ENCODE data around the gene ARL16. TPM values are rescaled to one million over a fixed set of nuclear protein-coding genes. Genes with fewer than 3 reads are reported as not detected.

Gene ARL16
- total RNA-seq, 4 donors from 2014 or later = 33.5 to 45.4 (median 43.4) TPM

GRCh38 chr17:81708739-81709185 is 25.2 kb upstream of the ARL16 start:
- Histone ChIP-seq H3K36me3 (peaks cover 0 to 35% (median 0%) of the 10 kb centered on the region in 3 donors), H3K4me3 (no peak overlapping the region), H3K4me1 (peaks cover 7 to 44% (median 18%) of the 10 kb centered on the region in 4 donors), H3K27ac (no peak overlapping the region), H3K27me3 (no peaks in the 10 kb centered on the region), H3K9me3 (no peaks in the 10 kb centered on the region)
- no peak for TF ChIP-seq POLR2A (IDR thresholded peaks at IDR 0.05)
- TF ChIP-seq CTCF (IDR thresholded peaks at IDR 0.05) = no peak
- DNase-seq = no peak

DNA sequence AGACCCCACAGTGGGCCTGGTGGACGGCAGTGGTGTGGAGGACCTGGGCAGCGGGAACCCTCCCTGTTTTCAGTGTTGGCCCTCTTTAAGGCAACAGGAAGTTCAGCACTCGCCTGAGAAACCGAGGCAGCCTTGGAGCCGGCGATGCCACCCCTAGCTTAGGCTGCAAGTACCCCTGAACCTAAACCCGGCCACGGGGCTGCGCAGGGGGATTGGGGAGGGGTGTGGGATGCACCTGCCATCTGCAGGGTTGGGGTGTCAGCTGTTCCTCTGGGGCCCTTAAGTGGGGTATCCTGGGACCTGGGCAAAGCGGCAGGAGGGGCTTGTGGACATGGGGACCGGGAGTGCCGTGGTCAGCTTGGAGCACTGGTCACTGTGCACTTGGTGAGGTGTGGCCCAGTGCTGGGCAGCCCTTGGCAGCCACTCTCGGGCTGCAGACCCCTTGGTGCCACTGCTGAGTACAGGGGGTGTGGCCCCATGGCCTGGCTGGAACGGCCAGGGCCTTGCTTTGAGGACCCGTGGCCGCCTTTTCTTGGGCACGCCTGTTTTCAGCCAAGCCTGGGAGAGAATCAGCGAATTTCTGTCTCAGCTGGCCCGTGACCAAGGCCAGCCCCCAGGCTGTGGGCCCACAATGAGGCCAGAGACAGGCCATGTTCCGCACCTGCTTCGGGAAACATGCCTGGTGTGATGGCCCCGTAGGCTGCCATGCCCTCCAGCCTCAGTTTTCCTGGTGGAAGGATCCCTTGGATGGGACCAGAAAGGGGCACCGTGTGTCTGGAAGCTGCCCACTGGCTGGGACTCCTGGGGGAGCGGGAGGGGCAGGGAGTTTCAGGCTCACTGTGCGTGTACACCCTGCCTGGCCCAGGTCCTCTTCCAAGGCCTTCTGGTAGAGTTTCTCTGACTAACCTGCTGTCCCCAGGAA is 24.4 kb upstream of the ARL16 start:
- no peak for DNase-seq
- Histone ChIP-seq H3K36me3 (peaks cover 0 to 35% (median 0%) of the 10 kb centered on the region in 3 donors), H3K27me3 (no peaks in the 10 kb centered on the region), H3K9me3 (no peaks in the 10 kb centered on the region), H3K27ac (no peak overlapping the region), H3K4me1 (peaks cover 7 to 38% (median 18%) of the 10 kb centered on the region in 4 donors), H3K4me3 (no peak overlapping the region)
- TF ChIP-seq POLR2A (IDR thresholded peaks at IDR 0.05) = no peak
- no peak for TF ChIP-seq CTCF (IDR thresholded peaks at IDR 0.05)

DNA sequence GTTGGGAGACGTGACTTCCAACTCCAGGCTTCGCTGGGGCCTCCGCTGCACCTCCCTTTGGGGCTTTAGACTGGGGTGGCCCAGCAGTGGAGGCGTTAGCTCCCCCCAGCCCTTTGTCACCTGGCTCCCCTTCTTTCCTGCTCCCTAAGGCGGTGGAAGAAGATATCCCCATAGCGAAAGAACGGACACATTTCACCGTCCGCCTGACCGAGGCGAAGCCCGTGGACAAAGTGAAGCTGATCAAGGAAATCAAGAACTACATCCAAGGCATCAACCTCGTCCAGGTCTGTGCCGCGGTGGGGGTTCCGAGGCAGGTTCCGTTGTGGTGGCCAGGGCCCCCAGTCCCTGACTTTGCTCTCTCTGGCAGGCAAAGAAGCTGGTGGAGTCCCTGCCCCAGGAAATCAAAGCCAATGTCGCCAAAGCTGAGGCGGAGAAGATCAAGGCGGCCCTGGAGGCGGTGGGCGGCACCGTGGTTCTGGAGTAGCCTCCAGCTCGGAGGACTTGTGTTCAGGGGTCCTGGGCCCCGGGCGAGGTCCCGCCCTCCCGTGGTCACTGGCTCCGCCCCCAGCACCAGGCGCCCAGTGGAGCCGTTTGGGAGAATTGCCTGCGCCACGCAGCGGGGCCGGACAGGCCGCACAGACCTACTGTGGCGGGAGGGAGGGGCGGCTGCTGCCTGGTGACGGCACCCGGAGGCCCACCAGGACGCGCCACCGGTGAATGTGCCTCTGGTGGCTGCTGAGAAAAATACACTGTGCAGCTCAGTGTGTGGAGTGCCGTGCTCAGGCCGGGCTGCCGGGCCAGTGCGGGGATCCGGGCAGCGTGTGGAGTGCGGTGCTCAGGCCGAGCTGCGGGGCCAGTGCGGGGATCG is 23.4 kb upstream of the ARL16 start:
- Histone ChIP-seq H3K4me1 (peaks cover 9 to 37% (median 20%) of the 10 kb centered on the region in 4 donors), H3K4me3 (no peak overlapping the region), H3K27ac (no peak overlapping the region), H3K9me3 (no peaks in the 10 kb centered on the region), H3K36me3 (peaks cover 0 to 35% (median 0%) of the 10 kb centered on the region in 3 donors), H3K27me3 (no peaks in the 10 kb centered on the region)
- TF ChIP-seq POLR2A (IDR thresholded peaks at IDR 0.05) = no peak
- TF ChIP-seq CTCF (IDR thresholded peaks at IDR 0.05) = no peak
- no peak for DNase-seq

GRCh38 chr17:81706232-81706611 is 22.6 kb upstream of the ARL16 start:
- Histone ChIP-seq H3K4me1 (peaks cover 14 to 40% (median 24%) of the 10 kb centered on the region in 4 donors), H3K27me3 (no peaks in the 10 kb centered on the region), H3K4me3 (no peak overlapping the region), H3K36me3 (peaks cover 0 to 41% (median 0%) of the 10 kb centered on the region in 3 donors), H3K9me3 (no peaks in the 10 kb centered on the region), H3K27ac (no peak overlapping the region)
- DNase-seq = no peak
- TF ChIP-seq POLR2A (IDR thresholded peaks at IDR 0.05) (no peak), CTCF (IDR thresholded peaks at IDR 0.05) (no peak)

GRCh38 chr17:81705518-81706231 is 22.1 kb upstream of the ARL16 start:
- Histone ChIP-seq H3K27me3 (no peaks in the 10 kb centered on the region), H3K4me3 (no peak overlapping the region), H3K36me3 (peaks cover 0 to 46% (median 0%) of the 10 kb centered on the region in 3 donors), H3K9me3 (no peaks in the 10 kb centered on the region), H3K27ac (no peak overlapping the region), H3K4me1 (peaks cover 9 to 40% (median 19%) of the 10 kb centered on the region in 4 donors)
- DNase-seq = no peak
- TF ChIP-seq CTCF (IDR thresholded peaks at IDR 0.05) (no peak), POLR2A (IDR thresholded peaks at IDR 0.05) (no peak)
